Endothelial cell of umbilical vein (primary cell): ENCODE data around the gene RET. TPM values are rescaled to one million over a fixed set of nuclear protein-coding genes. Genes with fewer than 3 reads are reported as not detected.

ENCODE experiments used
- BruUV-seq: library from RNA; stranded (reverse); fragments of 400-500 nt; replicated peaks from 2 replicates; lab custom pipeline; 2021; lab: Mats Ljungman, UMichigan
- CTCF ChIA-PET: fragments of 300-600, 350-600 bp; sonication (Branson Sonifier 250); formaldehyde crosslinking; loops from one replicate; lab custom pipeline; 2021; ENCODE audit warnings: antibody characterized with exemption, inconsistent platforms; lab: Charles Lee
- POLR2A ChIA-PET: fragments of 300-600, 350-600 bp; sonication (Branson Sonifier 250); formaldehyde crosslinking; loops from one replicate; lab custom pipeline; 2021; ENCODE audit warnings: antibody characterized with exemption, inconsistent platforms; lab: Charles Lee
- DNase-seq: peaks from one replicate; pipeline ENCODE4 v3.0.0-alpha.2; 2011; ENCODE audit warnings: low read depth, low spot score
- FAIRE-seq: peaks from 2 replicates; lab custom pipeline; 2011; peaks lifted over from hg19 to GRCh38; lab: Jason Lieb, UNC
- H2AFZ ChIP-seq: 2 replicates; pipeline ENCODE4 v1.6.0; 2012; ENCODE audit warnings: low read depth, low read length, control low read depth, inconsistent platforms
- H3K27ac ChIP-seq: 2 replicates; pipeline ENCODE4 v1.5.1; 2011; ENCODE audit warnings: low read depth, mild to moderate bottlenecking, control low read depth, low read length, moderate library complexity; ENCODE audit not compliant: insufficient read depth
- H3K27me3 ChIP-seq, 2 experiments: 2 replicates each; pipeline versions ENCODE4 v1.6.0 to v1.6.1; 2011; ENCODE audit warnings: low read length in 2 of 2, mixed read lengths in 1 of 2; ENCODE audit not compliant: control insufficient read depth in 2 of 2, insufficient read depth in 2 of 2
- H3K36me3 ChIP-seq, 2 experiments: 2 replicates in 1 of 2; 3 replicates in 1 of 2; pipeline ENCODE4 v1.5.1; 2011; ENCODE audit warnings: low read length in 2 of 2, mild to moderate bottlenecking in 1 of 2, moderate library complexity in 1 of 2; ENCODE audit not compliant: control insufficient read depth in 2 of 2, insufficient read depth in 2 of 2; ENCODE audit errors: extremely low read depth in 1 of 2
- H3K4me1 ChIP-seq: 3 replicates; pipeline ENCODE4 v1.5.1; 2011; ENCODE audit warnings: mild to moderate bottlenecking, low read length; ENCODE audit not compliant: control insufficient read depth, insufficient read depth; ENCODE audit errors: extremely low read depth
- H3K4me2 ChIP-seq: 2 replicates; pipeline ENCODE4 v1.6.1; 2011; ENCODE audit warnings: low read length, control low read depth, mixed read lengths; ENCODE audit not compliant: insufficient read depth
- H3K4me3 ChIP-seq, 3 experiments: fragments of 200-600 bp in 1 of 3; sonication (generic), shearing (Covaris generic) in 1 of 3; replicated peaks in 1 of 3; 2 replicates each; pipeline ENCODE4 v1.5.1; 2011 to 2016; ENCODE audit warnings: control low read depth in 3 of 3, low read length in 3 of 3, mild to moderate bottlenecking in 2 of 3, inconsistent platforms in 1 of 3, low read depth in 1 of 3, moderate library complexity in 1 of 3; ENCODE audit not compliant: insufficient read depth in 1 of 3
- H3K79me2 ChIP-seq: 2 replicates; pipeline ENCODE4 v1.6.0; 2012; ENCODE audit warnings: low read length, inconsistent platforms; ENCODE audit not compliant: control insufficient read depth, insufficient read depth
- H3K9ac ChIP-seq: replicated peaks from 2 replicates; pipeline ENCODE3; 2011; ENCODE audit warnings: low read length, control low read depth; ENCODE audit not compliant: insufficient read depth; ENCODE audit errors: extremely low read depth
- H3K9me1 ChIP-seq: replicated peaks from 3 replicates; pipeline ENCODE4 v1.6.0; 2011; ENCODE audit warnings: mild to moderate bottlenecking, low read length; ENCODE audit not compliant: control insufficient read depth, insufficient read depth; ENCODE audit errors: extremely low read depth
- H3K9me3 ChIP-seq: replicated peaks from 2 replicates; pipeline ENCODE4 v1.5.1; 2012; ENCODE audit warnings: low read length, inconsistent platforms; ENCODE audit not compliant: control insufficient read depth, insufficient read depth
- H4K20me1 ChIP-seq: replicated peaks from 2 replicates; pipeline ENCODE3; 2011; ENCODE audit warnings: mild to moderate bottlenecking, low read length; ENCODE audit not compliant: control insufficient read depth, insufficient read depth; ENCODE audit errors: extremely low read depth
- EZH2 ChIP-seq: IDR thresholded peaks from 2 replicates; pipeline ENCODE4 v1.6.1; 2012; ENCODE audit warnings: borderline replicate concordance, low read depth, mild to moderate bottlenecking, moderate library complexity, low read length, inconsistent platforms; ENCODE audit not compliant: severe bottlenecking
- FOS ChIP-seq: IDR thresholded peaks from 2 replicates; pipeline ENCODE4 v1.6.1; 2011; ENCODE audit warnings: mild to moderate bottlenecking, low read length, moderate library complexity, borderline replicate concordance; ENCODE audit not compliant: insufficient read depth
- GATA2 ChIP-seq: IDR thresholded peaks from 2 replicates; pipeline ENCODE4 v1.7.0; 2011; ENCODE audit warnings: low read depth, mild to moderate bottlenecking, moderate library complexity, mixed read lengths, low read length; ENCODE audit not compliant: insufficient read length, insufficient read depth
- JUN ChIP-seq: IDR thresholded peaks from 2 replicates; pipeline ENCODE4 v1.6.1; 2011; ENCODE audit warnings: borderline replicate concordance, low read depth; ENCODE audit not compliant: insufficient read length, insufficient read depth
- MYC ChIP-seq: IDR thresholded peaks from one replicate; pipeline ENCODE4 v1.6.1; 2011; ENCODE audit warnings: mild to moderate bottlenecking, low read depth, low read length
- POLR2A ChIP-seq: IDR thresholded peaks from 2 replicates; pipeline ENCODE4 v1.6.1; 2012; ENCODE audit warnings: low read depth, mild to moderate bottlenecking, control low read depth, low read length
- POLR2AphosphoS5 ChIP-seq: IDR thresholded peaks from 2 replicates; pipeline ENCODE4 v1.6.1; 2012; ENCODE audit warnings: low read depth, mild to moderate bottlenecking, control low read depth, low read length, moderate library complexity; ENCODE audit not compliant: insufficient read depth
- dilution Hi-C: fragments of 300-500 bp; cut with MboI; formaldehyde crosslinking; loops from one replicate; pipeline ENCODE4 v1.15.0; 2019; ENCODE audit warnings: low sequenced_read_pairs; ENCODE audit not compliant: extremely low pct_ligation_motif_present
- intact Hi-C: fragments of 100-400 bp; cut with micrococcal nuclease; formaldehyde crosslinking; loops from one replicate; pipeline ENCODE4 v1.10.0; 2022
- polyA plus RNA-seq, 4 experiments: library from polyadenylated mRNA; depleted of rRNA in 3 of 4; stranded (reverse) in 3 of 4; unstranded in 1 of 4; fragments of >200 nt; gene quantifications; 2 replicates each; pipeline versions ENCODE4 v1.2.1 to v1.2.3, GENCODE V29; 2011 to 2012; ENCODE audit warnings: missing spikeins in 1 of 4
- total RNA-seq: library from RNA; stranded (reverse); gene quantifications from 2 replicates; pipeline ENCODE4 v1.2.3, GENCODE V29; 2021
- TF ChIP-seq, protein P1 (sequence below), 2 donors: IDR thresholded peaks; 1 replicate in 1 of 2; 2 replicates in 1 of 2; pipeline ENCODE4 v1.5.1; 2011; ENCODE audit warnings: low read length in 2 of 2, mild to moderate bottlenecking in 2 of 2, moderate library complexity in 2 of 2, control low read depth in 1 of 2, inconsistent platforms in 1 of 2, low read depth in 1 of 2; ENCODE audit not compliant: insufficient read depth in 1 of 2; ENCODE audit errors: extremely low read depth in 1 of 2
- TF ChIP-seq, protein P2 (sequence below): IDR thresholded peaks from 2 replicates; pipeline ENCODE4 v1.6.1; 2011; ENCODE audit not compliant: insufficient read depth, insufficient read length

Gene RET
- total and polyA plus RNA-seq, 2 donors (not counting 3 experiments of a cell fraction or from before 2014, with no cell fraction given): 0.04 to 0.22 TPM

DNA sequence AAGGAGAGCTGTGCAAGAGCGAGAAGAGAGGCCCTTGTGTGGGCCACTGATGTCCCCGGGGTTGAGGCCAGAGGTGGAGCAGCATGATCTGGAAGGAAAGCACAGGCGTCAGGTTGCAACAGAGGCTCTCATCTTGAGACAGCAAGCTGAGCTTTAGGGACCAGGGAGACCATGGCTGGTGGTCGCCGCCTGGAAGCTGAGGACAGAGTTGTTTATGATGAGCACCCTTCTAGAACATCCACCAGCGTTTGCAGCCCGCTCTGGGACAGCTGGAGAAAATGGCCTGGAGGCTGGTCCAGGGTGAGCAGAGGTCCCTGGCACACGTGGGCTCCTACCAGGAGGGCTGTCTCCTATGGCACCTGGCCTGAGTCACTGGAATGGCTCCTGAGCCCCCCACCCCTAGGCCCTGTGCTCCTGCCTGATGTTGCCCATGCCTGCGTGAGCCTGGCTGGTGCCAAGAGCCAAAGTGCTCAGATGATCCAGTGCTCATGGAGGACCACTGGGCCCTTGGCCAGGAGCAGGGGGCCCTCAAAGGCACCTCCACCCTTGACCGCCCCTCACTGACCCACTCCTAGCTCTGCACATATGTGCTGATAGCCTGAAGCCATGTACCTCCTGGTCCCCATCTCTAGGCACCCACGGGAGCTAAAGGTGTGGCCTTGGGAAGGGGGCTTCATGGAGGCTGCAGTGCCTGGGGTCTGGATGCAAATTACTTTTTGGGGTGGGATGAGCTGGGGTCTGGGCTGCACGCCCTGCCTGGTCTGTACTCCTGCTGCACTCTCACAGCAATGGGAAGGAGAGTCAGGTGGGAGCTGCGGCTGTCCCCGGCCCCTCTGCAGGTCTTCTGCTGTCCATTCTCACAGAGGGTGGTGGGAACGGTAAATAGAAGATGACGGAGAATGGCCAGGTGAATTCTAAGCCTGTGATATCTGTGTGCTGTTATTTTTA, 40.1 kb upstream of the RET start:
- dilution Hi-C loops (no loop called here), intact Hi-C loops (no loop called here)
- Histone ChIP-seq H3K4me2 (no peak overlapping the region), H3K9ac (no peak overlapping the region), H3K9me1 (no peaks in the 10 kb centered on the region), H3K36me3 (no peaks in the 10 kb centered on the region), H3K9me3 (no peaks in the 10 kb centered on the region), H2AFZ (no peak overlapping the region), H3K27me3 (no peaks in the 10 kb centered on the region), H3K79me2 (no peaks in the 10 kb centered on the region), H3K4me1 (no peaks in the 10 kb centered on the region), H3K27ac (no peak overlapping the region), H4K20me1 (no peaks in the 10 kb centered on the region), H3K4me3 (no peak overlapping the region)
- ChIA-PET CTCF (no interaction called here), POLR2A (no interaction called here)
- no peak for DNase-seq
- no TSS peak for BruUV-seq
- no peak for TF ChIP-seq FOS
- TF ChIP-seq, protein P1, sequence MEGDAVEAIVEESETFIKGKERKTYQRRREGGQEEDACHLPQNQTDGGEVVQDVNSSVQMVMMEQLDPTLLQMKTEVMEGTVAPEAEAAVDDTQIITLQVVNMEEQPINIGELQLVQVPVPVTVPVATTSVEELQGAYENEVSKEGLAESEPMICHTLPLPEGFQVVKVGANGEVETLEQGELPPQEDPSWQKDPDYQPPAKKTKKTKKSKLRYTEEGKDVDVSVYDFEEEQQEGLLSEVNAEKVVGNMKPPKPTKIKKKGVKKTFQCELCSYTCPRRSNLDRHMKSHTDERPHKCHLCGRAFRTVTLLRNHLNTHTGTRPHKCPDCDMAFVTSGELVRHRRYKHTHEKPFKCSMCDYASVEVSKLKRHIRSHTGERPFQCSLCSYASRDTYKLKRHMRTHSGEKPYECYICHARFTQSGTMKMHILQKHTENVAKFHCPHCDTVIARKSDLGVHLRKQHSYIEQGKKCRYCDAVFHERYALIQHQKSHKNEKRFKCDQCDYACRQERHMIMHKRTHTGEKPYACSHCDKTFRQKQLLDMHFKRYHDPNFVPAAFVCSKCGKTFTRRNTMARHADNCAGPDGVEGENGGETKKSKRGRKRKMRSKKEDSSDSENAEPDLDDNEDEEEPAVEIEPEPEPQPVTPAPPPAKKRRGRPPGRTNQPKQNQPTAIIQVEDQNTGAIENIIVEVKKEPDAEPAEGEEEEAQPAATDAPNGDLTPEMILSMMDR (IDR thresholded peaks at IDR 0.05; ENCODE audit: extremely low read depth in 1 of 2, insufficient read depth in 1 of 2, low read depth in 1 of 2, low read length in 2 of 2): no peak
- TF ChIP-seq POLR2AphosphoS5: no peak
- no peak for TF ChIP-seq POLR2A
- TF ChIP-seq JUN: no peak
- no peak for TF ChIP-seq GATA2
- TF ChIP-seq EZH2: no peak
- TF ChIP-seq, protein P2, sequence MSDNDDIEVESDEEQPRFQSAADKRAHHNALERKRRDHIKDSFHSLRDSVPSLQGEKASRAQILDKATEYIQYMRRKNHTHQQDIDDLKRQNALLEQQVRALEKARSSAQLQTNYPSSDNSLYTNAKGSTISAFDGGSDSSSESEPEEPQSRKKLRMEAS: no peak
- TF ChIP-seq MYC: no peak
- FAIRE-seq: no peak
